IPS-15b (cell line): ENCODE measurements around the gene SLC31A1.

ENCODE experiments used
- H3K27me3 ChIP-seq: one replicate; pipeline ENCODE4 v1.6.1; 2013; ENCODE audit warnings: low read length; ENCODE audit not compliant: control insufficient read depth, insufficient read depth
- H3K36me3 ChIP-seq: one replicate; pipeline ENCODE4 v1.6.1; 2013; ENCODE audit warnings: low read length; ENCODE audit not compliant: control insufficient read depth, insufficient read depth
- H3K4me1 ChIP-seq: one replicate; pipeline ENCODE4 v1.6.1; 2013; ENCODE audit warnings: mild to moderate bottlenecking, low read length; ENCODE audit not compliant: control insufficient read depth, insufficient read depth
- H3K4me3 ChIP-seq: one replicate; pipeline ENCODE4 v1.5.1; 2013; ENCODE audit warnings: low read depth, low read length
- H3K9ac ChIP-seq: one replicate; pipeline ENCODE4 v1.6.1; 2013; ENCODE audit warnings: low read depth, mild to moderate bottlenecking, low read length
- H3K9me3 ChIP-seq: one replicate; pipeline ENCODE4 v1.6.1; 2013; ENCODE audit warnings: mild to moderate bottlenecking, low read length; ENCODE audit not compliant: control insufficient read depth, insufficient read depth

The SLC31A1 gene

DNA sequence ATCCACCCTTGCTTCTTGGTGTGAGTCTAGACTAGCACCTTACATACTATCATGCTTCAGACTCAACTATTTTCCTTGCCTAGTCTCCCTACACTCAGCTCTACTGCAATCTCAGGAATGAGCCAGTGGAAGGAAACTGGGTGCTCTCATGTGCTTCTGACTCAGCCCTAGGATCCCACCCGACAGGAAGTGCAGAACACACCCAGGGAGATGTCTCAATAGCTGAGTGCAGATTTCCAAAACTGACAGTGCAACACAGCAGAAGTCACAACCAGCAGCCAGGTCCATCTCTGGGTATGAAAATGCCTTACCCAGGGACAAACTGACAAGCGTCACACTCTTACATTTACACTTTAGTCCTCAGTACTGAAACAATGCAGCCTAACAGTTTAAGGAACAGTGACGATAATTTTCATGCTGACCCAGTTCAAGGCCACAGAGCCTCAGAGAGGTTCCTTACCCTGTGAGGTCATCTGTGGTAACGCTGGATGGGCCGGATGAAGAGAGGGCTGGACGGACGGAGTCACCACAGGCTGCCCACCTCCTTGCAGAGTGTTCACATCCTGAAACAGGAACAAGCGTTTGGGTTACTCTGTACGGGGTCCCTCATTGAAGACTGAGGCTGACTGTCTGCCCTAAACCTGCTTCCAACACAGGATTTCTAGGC lies 33.3 kb upstream of the SLC31A1 start:
- no peak overlapping the region for H3K9ac ChIP-seq

GRCh38 chr9:113192455-113192854 lies 28.9 kb upstream of the SLC31A1 start:
- H3K4me1 ChIP-seq = no peaks in the 10 kb centered on the region
- no peak overlapping the region for H3K4me3 ChIP-seq
- no peaks in the 10 kb centered on the region for H3K9me3 ChIP-seq
- H3K27me3 ChIP-seq = no peaks in the 10 kb centered on the region
- no peak overlapping the region for H3K9ac ChIP-seq
- H3K36me3 ChIP-seq = no peaks in the 10 kb centered on the region

More for the DNA sequence above, 33.3 kb upstream of the SLC31A1 start:
- H3K4me1 ChIP-seq = no peaks in the 10 kb centered on the region
- no peaks in the 10 kb centered on the region for H3K27me3 ChIP-seq
- no peaks in the 10 kb centered on the region for H3K9me3 ChIP-seq
- H3K4me3 ChIP-seq = no peak overlapping the region
- H3K36me3 ChIP-seq = peaks cover 2% of the 10 kb centered on the region

DNA sequence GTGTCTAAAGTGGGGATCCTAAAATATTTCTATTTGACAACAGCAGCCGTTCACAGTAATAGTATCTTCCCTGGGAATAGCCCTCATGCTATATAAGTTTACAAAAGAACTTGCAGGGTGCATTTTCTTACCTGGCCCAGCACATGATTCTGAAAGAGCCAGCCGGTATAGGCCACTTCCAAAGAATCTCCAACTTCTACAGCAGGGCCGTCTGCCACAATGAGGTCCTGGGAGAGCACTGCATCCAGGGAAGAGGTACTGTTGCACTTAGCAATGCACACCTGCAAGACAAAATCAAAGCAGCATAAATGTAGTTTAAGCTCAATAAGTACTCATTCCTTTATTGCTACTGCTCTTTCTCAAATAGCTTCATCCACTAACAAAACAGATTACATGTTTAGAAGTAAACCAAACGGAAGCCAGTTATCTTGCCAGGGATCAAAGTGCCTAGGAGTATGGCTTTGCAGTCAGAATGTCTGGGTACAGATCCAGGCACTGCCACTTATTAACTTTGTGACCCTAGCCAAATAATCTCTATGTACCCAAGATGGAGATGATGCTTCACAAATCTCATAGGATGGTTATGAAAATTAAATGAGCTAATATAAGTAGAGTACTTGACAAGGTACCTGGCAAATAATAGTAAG lies 21.5 kb upstream of the SLC31A1 start:
- Histone ChIP-seq H3K27me3 (no peaks in the 10 kb centered on the region), H3K9me3 (no peaks in the 10 kb centered on the region), H3K9ac (no peak overlapping the region), H3K36me3 (peaks cover 6% of the 10 kb centered on the region), H3K4me1 (no peaks in the 10 kb centered on the region), H3K4me3 (no peak overlapping the region)

DNA sequence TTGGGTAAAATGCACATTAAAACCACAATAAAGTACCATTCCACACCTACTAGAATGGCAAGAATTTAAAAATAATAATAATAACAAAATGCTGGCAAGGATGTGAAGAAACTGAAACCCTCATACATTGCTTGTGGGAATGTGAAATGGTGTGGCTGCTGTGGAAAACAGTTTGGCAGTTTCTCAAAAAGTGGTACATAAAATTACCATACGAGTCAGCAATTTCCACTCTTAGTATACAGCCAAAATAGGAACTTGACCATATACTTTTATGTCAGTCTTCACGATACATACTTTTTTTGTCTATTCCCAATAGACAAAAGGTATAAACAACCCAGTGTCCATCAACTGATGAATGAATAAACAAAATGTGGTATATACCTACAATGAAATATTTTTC lies 15.9 kb upstream of the SLC31A1 start:
- H3K27me3 ChIP-seq = no peaks in the 10 kb centered on the region
- no peak overlapping the region for H3K4me3 ChIP-seq
- peaks cover 2% of the 10 kb centered on the region for H3K36me3 ChIP-seq
- no peaks in the 10 kb centered on the region for H3K4me1 ChIP-seq
- H3K9ac ChIP-seq = no peak overlapping the region
- no peaks in the 10 kb centered on the region for H3K9me3 ChIP-seq

GRCh38 chr9:113205861-113206260 lies 15.5 kb upstream of the SLC31A1 start:
- Histone ChIP-seq H3K9me3 (no peaks in the 10 kb centered on the region), H3K4me3 (no peak overlapping the region), H3K4me1 (no peaks in the 10 kb centered on the region), H3K36me3 (peaks cover 2% of the 10 kb centered on the region), H3K9ac (no peak overlapping the region), H3K27me3 (no peaks in the 10 kb centered on the region)

DNA sequence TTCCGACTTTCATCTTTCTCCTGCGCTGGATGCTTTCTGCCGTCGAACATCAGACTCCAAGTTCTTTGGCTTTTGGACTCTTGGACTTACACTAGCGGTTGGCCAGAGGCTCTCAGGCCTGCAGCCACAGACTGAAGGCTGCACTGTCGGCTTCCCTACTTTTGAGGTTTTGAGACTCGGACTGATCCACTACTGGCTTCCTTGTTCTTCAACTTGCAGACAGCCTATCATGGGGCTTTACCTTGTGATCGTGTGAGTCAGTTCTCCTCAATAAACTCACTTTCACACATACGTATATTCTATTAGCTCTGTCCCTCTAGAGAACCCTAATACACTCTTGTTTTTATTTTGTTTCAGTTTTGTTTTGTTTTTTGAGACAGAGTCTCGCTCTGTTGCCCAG lies 10.5 kb upstream of the SLC31A1 start:
- no peak overlapping the region for H3K9ac ChIP-seq
- no peaks in the 10 kb centered on the region for H3K27me3 ChIP-seq
- no peaks in the 10 kb centered on the region for H3K36me3 ChIP-seq
- no peak overlapping the region for H3K4me3 ChIP-seq
- H3K4me1 ChIP-seq = no peaks in the 10 kb centered on the region
- H3K9me3 ChIP-seq = no peaks in the 10 kb centered on the region

GRCh38 chr9:113215132-113215531 lies 6.2 kb upstream of the SLC31A1 start:
- Histone ChIP-seq H3K27me3 (no peaks in the 10 kb centered on the region), H3K4me1 (no peaks in the 10 kb centered on the region), H3K36me3 (no peaks in the 10 kb centered on the region), H3K4me3 (no peak overlapping the region), H3K9ac (no peak overlapping the region), H3K9me3 (no peaks in the 10 kb centered on the region)

GRCh38 chr9:113216406-113216805 lies 4.9 kb upstream of the SLC31A1 start:
- Histone ChIP-seq H3K4me3 (no peak overlapping the region), H3K36me3 (no peaks in the 10 kb centered on the region)

DNA sequence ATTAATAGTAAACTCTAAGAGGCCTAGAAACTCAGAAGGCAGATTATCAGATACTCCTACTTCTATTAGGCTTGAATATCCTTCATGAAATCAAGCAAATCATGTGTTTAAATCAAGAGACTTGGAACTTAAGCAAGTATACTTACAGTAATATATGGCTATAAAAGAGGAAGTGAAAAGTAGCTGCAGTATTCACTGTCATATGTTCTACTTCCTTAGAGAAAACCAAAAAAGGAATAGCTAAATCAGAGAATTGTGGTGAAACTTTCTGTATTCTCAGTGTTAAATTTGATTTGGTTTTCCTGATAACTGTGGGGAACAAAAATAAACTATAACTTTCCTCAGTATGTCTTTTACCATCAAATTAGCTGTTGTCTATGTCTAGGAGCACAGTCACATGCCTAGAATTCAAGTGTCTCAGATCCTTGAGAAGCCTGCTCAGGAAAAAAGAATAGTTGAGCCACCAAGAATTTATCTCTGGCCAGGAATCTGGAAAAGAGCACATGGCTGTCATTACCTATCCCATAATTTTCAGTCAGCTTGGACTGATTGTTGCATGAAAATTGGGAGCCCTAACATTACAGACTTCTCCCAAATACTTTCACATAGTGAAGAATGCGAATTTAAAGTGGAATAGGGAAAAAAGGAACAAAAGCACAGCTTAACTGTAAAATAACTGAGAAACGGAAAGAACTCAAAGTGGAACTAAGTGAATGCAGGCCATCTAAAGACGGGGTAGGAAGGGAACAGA lies 2.0 kb upstream of the SLC31A1 start:
- no peak overlapping the region for H3K4me3 ChIP-seq
- H3K36me3 ChIP-seq = no peaks in the 10 kb centered on the region

More at GRCh38 chr9:113216406-113216805, 4.9 kb upstream of the SLC31A1 start:
- no peaks in the 10 kb centered on the region for H3K27me3 ChIP-seq
- no peaks in the 10 kb centered on the region for H3K4me1 ChIP-seq
- no peak overlapping the region for H3K9ac ChIP-seq
- H3K9me3 ChIP-seq = no peaks in the 10 kb centered on the region

DNA sequence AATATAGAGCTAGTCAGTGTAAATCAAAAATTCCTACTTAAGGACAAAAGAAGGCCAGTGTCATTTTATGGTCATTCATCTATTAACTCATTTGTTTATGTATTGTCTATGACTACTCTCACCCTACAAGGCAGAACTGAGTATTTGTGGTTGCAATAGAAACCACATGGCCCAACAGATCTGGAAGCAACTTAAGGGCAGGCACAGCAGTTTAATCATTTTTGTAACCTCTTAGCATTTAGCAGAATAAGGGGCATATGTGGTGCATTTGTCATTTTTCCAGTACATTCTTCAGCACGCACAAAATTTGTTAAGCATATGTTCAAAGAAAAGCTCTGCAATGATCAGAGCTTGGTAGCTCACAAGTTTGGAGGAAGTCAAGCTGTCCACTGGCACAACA lies 1.4 kb upstream of the SLC31A1 start:
- Histone ChIP-seq H3K4me1 (peaks cover 7% of the 10 kb centered on the region), H3K36me3 (no peaks in the 10 kb centered on the region), H3K9ac (peak overlapping the region; percentile 68), H3K27me3 (no peaks in the 10 kb centered on the region), H3K9me3 (no peaks in the 10 kb centered on the region), H3K4me3 (peak overlapping the region; percentile 98)

More for the DNA sequence above, 2.0 kb upstream of the SLC31A1 start:
- no peaks in the 10 kb centered on the region for H3K9me3 ChIP-seq
- peaks cover 7% of the 10 kb centered on the region for H3K4me1 ChIP-seq
- H3K27me3 ChIP-seq = no peaks in the 10 kb centered on the region
- H3K9ac ChIP-seq = no peak overlapping the region

DNA sequence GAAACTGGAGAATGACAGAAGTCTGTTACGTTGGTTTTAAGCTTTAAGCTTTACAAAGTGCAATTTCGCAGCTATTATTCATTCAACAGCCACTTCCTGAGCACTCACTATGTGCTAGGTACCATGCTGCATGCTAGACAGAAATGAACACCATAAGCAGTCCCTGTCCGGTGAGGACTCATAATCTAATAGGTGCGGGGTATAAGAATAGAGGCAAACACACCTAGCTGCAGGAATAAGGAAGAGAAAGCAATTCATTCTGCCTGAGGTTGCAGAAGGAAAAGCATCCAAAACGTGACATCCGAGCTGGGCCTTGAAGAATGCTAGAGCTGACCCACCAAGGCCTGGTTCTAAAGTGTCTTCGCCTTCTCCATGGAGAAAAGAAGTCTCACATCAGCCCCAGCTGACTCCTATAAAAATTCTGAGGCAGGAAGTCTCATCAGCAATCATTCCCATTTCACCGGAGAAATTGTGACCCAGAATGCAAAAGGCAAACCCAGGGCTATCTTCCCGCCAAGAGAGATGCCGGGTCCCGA lies 809 bp upstream of the SLC31A1 start:
- peak overlapping the region; percentile 98 for H3K4me3 ChIP-seq
- H3K9ac ChIP-seq = peak overlapping the region; percentile 68
- no peaks in the 10 kb centered on the region for H3K9me3 ChIP-seq
- peaks cover 7% of the 10 kb centered on the region for H3K4me1 ChIP-seq
- no peaks in the 10 kb centered on the region for H3K36me3 ChIP-seq
- H3K27me3 ChIP-seq = no peaks in the 10 kb centered on the region
